ENCODE data around the gene NEK10.
A peak's percentile ranks its signal among the peaks of the same experiment; 100 is the strongest.

The NEK10 gene

DNA sequence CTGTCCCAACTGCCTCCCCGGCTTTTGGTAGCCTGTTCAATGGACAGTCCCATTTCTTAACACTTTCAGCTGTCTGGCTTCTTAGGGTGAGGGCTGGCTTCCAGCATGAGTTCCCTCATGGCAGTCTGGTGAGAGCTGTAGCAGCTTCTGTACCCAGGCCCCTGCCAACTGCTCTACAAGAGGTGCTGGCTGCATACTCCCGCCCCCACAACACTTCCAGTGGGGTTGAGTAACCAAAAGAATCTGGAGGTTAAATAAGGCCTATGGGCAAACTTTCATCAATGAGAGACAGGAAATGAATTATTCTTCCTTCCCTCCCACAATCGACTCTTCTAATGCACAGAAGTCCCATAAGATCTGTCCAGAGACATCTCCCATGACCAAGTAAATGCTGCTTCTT is 145.0 kb downstream of the NEK10 start:
- DNase-seq (ENCODE audit: low read depth), result no peak
- TF ChIP-seq, protein P1, sequence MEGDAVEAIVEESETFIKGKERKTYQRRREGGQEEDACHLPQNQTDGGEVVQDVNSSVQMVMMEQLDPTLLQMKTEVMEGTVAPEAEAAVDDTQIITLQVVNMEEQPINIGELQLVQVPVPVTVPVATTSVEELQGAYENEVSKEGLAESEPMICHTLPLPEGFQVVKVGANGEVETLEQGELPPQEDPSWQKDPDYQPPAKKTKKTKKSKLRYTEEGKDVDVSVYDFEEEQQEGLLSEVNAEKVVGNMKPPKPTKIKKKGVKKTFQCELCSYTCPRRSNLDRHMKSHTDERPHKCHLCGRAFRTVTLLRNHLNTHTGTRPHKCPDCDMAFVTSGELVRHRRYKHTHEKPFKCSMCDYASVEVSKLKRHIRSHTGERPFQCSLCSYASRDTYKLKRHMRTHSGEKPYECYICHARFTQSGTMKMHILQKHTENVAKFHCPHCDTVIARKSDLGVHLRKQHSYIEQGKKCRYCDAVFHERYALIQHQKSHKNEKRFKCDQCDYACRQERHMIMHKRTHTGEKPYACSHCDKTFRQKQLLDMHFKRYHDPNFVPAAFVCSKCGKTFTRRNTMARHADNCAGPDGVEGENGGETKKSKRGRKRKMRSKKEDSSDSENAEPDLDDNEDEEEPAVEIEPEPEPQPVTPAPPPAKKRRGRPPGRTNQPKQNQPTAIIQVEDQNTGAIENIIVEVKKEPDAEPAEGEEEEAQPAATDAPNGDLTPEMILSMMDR (IDR thresholded peaks at IDR 0.05; ENCODE audit: control insufficient read depth, insufficient read depth, low read depth, low read length, missing control alignments), result no peak
- H3K4me3 ChIP-seq (ENCODE audit: control insufficient read depth, low read depth, low read length), result no peak overlapping the region

DNA sequence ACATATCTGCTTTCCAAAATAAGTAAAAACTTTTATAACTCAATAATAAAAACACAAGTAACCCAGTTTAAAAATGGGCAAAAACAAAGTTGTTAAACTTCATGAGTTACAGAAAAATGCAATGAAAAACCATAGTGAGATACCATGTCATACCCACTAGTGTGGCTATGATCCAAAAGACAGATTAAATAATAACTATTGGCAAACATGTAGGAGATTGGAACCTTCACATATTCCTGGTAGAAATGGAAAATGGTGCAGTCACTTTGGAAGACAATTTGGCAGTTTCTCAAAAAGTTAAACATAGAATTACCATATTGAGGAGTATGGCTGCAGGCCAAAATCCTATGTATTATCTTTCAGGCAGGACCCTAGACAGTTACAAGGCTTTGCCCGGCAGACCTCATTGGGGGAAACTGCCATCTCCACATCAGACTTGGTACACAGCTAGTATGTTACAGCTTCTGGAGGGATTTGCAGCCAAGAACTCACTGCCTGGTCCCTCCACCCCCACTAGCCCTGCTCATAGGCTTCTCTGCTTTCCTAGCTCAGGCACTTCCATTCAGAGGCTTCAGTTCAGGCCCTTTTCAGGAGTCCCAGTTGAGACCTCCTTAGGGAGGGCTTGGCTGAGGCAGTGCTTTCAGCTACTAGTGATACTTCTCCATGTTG is 147.8 kb downstream of the NEK10 start:
- H3K4me3 ChIP-seq (ENCODE audit: control insufficient read depth, low read depth, low read length), result no peak overlapping the region
- TF ChIP-seq, protein P1 (IDR thresholded peaks at IDR 0.05; ENCODE audit: control insufficient read depth, insufficient read depth, low read depth, low read length, missing control alignments), result no peak
- DNase-seq (ENCODE audit: low read depth), result no peak

DNA sequence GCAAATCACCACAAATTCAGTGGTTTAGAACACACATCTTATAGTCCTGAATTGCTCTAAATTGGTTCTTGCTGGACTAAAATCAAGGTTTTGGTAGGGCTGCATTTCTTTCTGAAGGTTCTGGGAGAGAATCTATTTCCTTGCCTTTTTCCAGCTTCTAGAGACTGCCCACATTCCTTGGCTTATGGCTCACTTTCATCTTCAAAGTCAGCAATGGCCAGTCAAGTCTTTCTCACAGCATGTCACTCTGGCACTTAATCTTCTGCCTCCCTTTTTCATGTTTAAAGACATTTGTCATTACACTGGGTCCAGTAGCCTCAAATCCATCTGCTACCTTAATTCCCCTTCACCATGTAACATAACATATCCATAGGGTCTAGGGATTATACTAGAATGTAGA is 149.0 kb downstream of the NEK10 start:
- TF ChIP-seq, protein P1 (IDR thresholded peaks at IDR 0.05; ENCODE audit: control insufficient read depth, insufficient read depth, low read depth, low read length, missing control alignments), result no peak
- DNase-seq (ENCODE audit: low read depth), result no peak
- H3K4me3 ChIP-seq (ENCODE audit: control insufficient read depth, low read depth, low read length), result no peak overlapping the region

DNA sequence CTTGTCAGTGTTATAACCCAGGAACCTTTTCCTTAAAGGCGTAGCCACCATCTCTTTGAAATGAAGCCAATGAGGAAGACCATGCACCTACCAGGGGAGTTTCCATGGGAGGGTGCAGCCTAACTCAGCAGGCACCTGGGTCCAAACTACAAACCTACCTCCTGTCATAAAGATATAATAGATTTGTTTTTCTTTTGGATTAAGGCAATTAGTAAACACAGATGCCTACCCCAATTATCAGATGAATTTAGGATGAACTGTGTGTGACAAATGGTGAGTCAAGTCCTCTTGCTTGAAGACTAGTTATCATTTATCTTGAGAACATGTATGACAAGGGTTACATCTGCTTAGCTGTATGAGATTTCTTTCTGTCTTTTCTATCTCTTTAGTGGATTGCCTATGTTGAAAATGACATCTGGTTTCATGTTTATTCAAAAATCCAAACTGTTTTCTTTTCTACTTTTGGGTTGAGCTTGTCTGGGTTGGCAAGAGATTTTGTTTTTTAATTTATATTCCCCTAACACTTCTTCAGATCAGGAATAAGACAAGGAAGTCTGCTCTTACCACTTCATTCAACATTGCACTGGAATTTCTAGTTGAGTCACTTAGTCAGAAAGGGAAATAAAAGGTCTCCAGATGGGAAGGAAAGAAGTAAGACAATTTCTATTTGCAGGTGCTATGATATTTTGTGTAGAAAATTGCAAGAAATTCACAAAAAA is 149.9 kb downstream of the NEK10 start:
- no peak for DNase-seq (ENCODE audit: low read depth)
- TF ChIP-seq, protein P1 (IDR thresholded peaks at IDR 0.05; ENCODE audit: control insufficient read depth, insufficient read depth, low read depth, low read length, missing control alignments), result no peak
- no peak overlapping the region for H3K4me3 ChIP-seq (ENCODE audit: control insufficient read depth, low read depth, low read length)

DNA sequence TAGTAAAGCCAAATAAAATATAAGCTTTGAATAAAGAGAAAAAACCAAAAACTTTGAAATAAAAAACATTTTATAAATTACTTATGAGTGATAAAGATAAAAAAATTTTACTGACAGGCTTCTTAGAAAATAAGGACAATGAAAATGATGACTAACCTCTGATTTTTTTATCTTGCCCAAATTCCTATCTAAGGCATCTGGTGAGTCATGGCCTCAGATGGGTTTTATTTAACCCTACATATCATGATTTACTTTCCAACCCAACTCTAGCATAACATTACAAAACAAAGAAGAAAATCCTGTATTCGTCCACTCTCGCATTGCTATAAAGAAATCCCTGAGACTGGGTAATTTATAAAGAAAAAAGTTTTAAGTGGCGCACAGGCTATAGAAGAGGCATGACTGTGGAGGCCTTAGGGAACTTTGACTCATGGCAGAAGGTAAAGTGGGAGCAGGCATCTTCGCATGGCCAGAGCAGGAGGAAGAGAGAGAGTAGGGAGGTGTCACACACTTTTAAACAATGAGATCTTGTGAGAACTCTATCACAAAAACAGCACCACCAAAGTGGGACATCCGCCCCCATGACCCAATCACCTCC is 152.1 kb downstream of the NEK10 start:
- peak; percentile 40 for DNase-seq (ENCODE audit: low read depth)
- H3K4me3 ChIP-seq (ENCODE audit: control insufficient read depth, low read depth, low read length), result no peak overlapping the region
- TF ChIP-seq, protein P1 (IDR thresholded peaks at IDR 0.05; ENCODE audit: control insufficient read depth, insufficient read depth, low read depth, low read length, missing control alignments), result no peak

DNA sequence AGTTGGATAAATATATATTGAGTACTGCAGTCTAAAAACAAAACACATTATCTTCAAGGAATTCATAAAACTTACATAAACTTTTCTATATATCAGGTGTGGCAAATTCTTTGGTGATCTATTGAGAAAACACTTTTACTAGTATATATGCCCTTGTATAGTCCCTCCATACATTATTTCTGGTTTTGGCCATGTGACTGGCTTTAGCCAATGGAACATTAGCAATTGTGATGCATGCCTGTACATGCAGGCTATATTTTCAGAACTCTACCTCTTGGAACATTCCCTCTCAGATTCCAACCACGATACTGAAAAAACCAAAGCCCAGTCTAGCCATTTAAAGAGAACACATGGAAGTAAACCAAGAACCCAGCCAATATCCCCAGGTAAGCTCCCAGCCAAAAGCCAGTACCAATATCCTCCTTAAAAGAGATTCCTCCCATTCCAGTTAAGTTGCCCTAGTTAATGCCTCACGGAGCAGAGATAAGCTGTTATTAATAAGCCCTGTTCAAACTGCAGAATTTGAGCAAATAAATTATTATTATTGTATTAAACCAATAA is 152.8 kb downstream of the NEK10 start:
- H3K4me3 ChIP-seq (ENCODE audit: control insufficient read depth, low read depth, low read length), result no peak overlapping the region
- TF ChIP-seq, protein P1 (IDR thresholded peaks at IDR 0.05; ENCODE audit: control insufficient read depth, insufficient read depth, low read depth, low read length, missing control alignments), result no peak
- no peak for DNase-seq (ENCODE audit: low read depth)
